Omental fat pad (tissue), 4 donors: ENCODE measurements around the gene AHSP. TPM values are rescaled to one million over a fixed set of nuclear protein-coding genes. Genes with fewer than 3 reads are reported as not detected.
A peak's percentile ranks its signal among the peaks of the same experiment; 100 is the strongest.
"Not testable (repeated sequence)": the region's sequence is repeated elsewhere in the genome, so short reads cannot be mapped to it uniquely, and the experiment has no call there.

Experiments used
- ATAC-seq: fragments of 150-250 bp; one replicate; pipeline ENCODE4 v1.9.1; 2016; ENCODE audit warnings: mild to moderate bottlenecking, moderate library complexity; ENCODE audit not compliant: low FRiP score
- DNase-seq: peaks from one replicate; pipeline ENCODE4 v3.0.0-alpha.2; 2019; ENCODE audit warnings: low spot score
- total RNA-seq, 4 donors: library from RNA; depleted of rRNA; stranded (reverse); fragments of >200 nt; gene quantifications; one replicate each; pipeline ENCODE4 v1.1.0, GENCODE V29; 2016
- TF ChIP-seq, protein P1 (sequence below), 3 donors: fragments of 450-650 bp; IDR thresholded peaks; one replicate each; pipeline ENCODE4 v1.5.1; 2016 to 2017; ENCODE audit warnings: antibody characterized with exemption in 3 of 3, mild to moderate bottlenecking in 3 of 3, moderate library complexity in 2 of 3

Gene AHSP
- total RNA-seq, 4 donors from 2014 or later, result not detected

- DNase-seq, result no peak
- no peak for ATAC-seq
- TF ChIP-seq, protein P1, sequence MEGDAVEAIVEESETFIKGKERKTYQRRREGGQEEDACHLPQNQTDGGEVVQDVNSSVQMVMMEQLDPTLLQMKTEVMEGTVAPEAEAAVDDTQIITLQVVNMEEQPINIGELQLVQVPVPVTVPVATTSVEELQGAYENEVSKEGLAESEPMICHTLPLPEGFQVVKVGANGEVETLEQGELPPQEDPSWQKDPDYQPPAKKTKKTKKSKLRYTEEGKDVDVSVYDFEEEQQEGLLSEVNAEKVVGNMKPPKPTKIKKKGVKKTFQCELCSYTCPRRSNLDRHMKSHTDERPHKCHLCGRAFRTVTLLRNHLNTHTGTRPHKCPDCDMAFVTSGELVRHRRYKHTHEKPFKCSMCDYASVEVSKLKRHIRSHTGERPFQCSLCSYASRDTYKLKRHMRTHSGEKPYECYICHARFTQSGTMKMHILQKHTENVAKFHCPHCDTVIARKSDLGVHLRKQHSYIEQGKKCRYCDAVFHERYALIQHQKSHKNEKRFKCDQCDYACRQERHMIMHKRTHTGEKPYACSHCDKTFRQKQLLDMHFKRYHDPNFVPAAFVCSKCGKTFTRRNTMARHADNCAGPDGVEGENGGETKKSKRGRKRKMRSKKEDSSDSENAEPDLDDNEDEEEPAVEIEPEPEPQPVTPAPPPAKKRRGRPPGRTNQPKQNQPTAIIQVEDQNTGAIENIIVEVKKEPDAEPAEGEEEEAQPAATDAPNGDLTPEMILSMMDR (IDR thresholded peaks at IDR 0.05), result no peak
These were observed 26.3 kb upstream of the AHSP start for GRCh38 chr16:31501226-31501965.

DNA sequence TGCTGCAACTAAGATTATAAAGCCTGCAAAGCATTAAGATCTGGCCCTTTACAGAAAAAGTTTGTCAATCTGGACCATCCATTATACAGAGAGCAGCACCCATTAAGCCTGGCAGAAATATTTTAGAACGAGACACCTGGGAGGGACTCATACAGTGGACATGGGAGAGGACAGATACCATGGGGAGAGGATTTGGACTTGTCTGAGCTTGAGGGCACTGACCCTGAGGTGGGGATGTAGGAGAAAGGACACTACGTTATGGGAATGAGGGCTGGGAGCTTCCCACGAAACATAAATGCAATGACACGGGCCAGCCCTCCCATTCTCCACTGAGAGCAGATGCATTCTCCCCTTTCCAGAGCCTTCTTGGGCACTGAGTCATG, 25.7 kb upstream of the AHSP start:
- DNase-seq (no peak), ATAC-seq (no peak)
- TF ChIP-seq, protein P1 (IDR thresholded peaks at IDR 0.05), result no peak

GRCh38 chr16:31502981-31503380, 24.7 kb upstream of the AHSP start:
- DNase-seq, result no peak
- ATAC-seq, result no peak
- TF ChIP-seq, protein P1 (IDR thresholded peaks at IDR 0.05), result no peak

GRCh38 chr16:31503555-31503954, 24.1 kb upstream of the AHSP start:
- not testable (repeated sequence) for DNase-seq, ATAC-seq

DNA sequence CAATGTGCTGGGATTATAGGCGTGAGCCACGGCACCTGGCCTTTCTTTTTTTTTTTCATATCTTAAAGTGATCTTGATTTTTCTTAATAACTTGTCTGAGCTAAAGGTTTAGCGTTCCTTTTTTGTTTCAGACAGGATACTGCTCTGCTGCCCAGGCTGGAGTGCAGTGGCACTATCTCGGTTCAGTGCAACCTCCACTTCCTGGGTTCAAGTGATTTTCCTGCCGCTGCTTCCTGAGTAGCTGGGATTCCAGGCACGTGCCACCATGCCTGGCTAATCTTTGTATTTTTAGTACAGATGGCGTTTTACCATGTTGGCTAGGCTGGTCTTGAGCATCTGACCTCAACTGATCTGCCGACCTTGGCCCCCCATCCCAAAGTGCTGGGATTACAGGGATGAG, 23.5 kb upstream of the AHSP start:
- TF ChIP-seq, protein P1 (IDR thresholded peaks at IDR 0.05), result no peak
- ATAC-seq, result no peak

DNA sequence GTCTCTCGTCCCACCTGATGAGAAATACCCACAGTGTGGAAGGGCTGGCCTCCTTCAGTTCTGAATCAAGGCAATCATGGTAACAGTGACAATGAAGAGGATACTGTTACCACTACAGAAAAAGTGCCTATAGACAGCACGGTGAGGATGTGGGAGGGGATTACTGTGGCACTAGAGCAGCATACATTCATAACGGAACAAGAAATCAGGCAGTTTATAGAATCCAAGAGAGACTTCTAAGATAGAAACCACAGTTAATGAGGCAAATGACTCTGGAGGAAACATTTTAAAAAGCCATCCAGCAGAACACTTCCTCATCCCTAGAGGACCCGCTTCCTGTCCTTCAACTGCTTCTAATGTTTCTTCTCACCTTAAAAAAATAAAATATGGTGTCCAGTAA, 22.2 kb upstream of the AHSP start:
- TF ChIP-seq, protein P1 (IDR thresholded peaks at IDR 0.05), result no peak
- DNase-seq, result no peak
- ATAC-seq, result no peak

More for the DNA sequence above, 23.5 kb upstream of the AHSP start:
- no peak for DNase-seq

- ATAC-seq (peak; percentile 8), DNase-seq (no peak)
- TF ChIP-seq, protein P1 (IDR thresholded peaks at IDR 0.05), result no peak
These were observed 20.1 kb upstream of the AHSP start for GRCh38 chr16:31507617-31507928.
